HepG2 (cell line): Measurements from ENCODE around the gene PCYT2. TPM values are rescaled to one million over a fixed set of nuclear protein-coding genes. Genes with fewer than 3 reads are reported as not detected.

Experiments
- ATRX ChIP-seq: sonication (generic); formaldehyde crosslinking; IDR thresholded peaks from 2 replicates; pipeline ENCODE4 v1.4.0; 2020; ENCODE audit warnings: missing genetic modification reagents, borderline replicate concordance
- BCL6 ChIP-seq: IDR thresholded peaks from 2 replicates; pipeline ENCODE4 v1.6.1; 2016; ENCODE audit warnings: missing genetic modification reagents, missing compliant biosample characterization
- CBX1 ChIP-seq: IDR thresholded peaks from one replicate; pipeline ENCODE4 v1.6.1; 2016; ENCODE audit warnings: antibody characterized with exemption, low read depth
- EED ChIP-seq: sonication (generic); formaldehyde crosslinking; IDR thresholded peaks from 2 replicates; pipeline ENCODE4 v1.5.0; 2020; ENCODE audit warnings: mild to moderate bottlenecking, missing genetic modification reagents
- ELF1 ChIP-seq: sonication (generic); formaldehyde crosslinking; IDR thresholded peaks from 2 replicates; pipeline ENCODE4 v1.4.0; 2020; ENCODE audit warnings: missing genetic modification reagents
- FIP1L1 ChIP-seq: fragments of 200-400 bp; formaldehyde crosslinking; IDR thresholded peaks from 2 replicates; pipeline ENCODE4 v1.6.1; 2018; ENCODE audit warnings: low read depth, mild to moderate bottlenecking, low read length, moderate library complexity, borderline replicate concordance; ENCODE audit not compliant: insufficient read depth
- GATAD2A ChIP-seq: IDR thresholded peaks from 2 replicates; pipeline ENCODE4 v1.6.1; 2016
- HIC2 ChIP-seq: sonication (generic); formaldehyde crosslinking; IDR thresholded peaks from 2 replicates; pipeline ENCODE4 v1.9.0; 2022; ENCODE audit warnings: low read depth, missing genetic modification reagents
- MEIS2 ChIP-seq: sonication (generic); formaldehyde crosslinking; IDR thresholded peaks from 2 replicates; pipeline ENCODE4 v1.9.0; 2021; ENCODE audit warnings: mild to moderate bottlenecking, missing genetic modification reagents
- POGZ ChIP-seq: sonication (generic); formaldehyde crosslinking; IDR thresholded peaks from 2 replicates; pipeline ENCODE4 v1.4.0; 2020; ENCODE audit warnings: mild to moderate bottlenecking, missing genetic modification reagents
- RARA ChIP-seq: IDR thresholded peaks from 2 replicates; pipeline ENCODE4 v1.6.1; 2016; ENCODE audit warnings: missing genetic modification reagents, missing compliant biosample characterization
- ZMAT5 ChIP-seq: sonication (generic); formaldehyde crosslinking; IDR thresholded peaks from 2 replicates; pipeline ENCODE4 v1.5.0; 2020; ENCODE audit warnings: mild to moderate bottlenecking, low read depth, missing genetic modification reagents, borderline replicate concordance
- ZNF253 ChIP-seq: sonication (generic); formaldehyde crosslinking; IDR thresholded peaks from 2 replicates; pipeline ENCODE4 v1.8.0; 2022; ENCODE audit warnings: mild to moderate bottlenecking, missing genetic modification reagents, borderline replicate concordance
- ZNF354B ChIP-seq: sonication (generic); formaldehyde crosslinking; IDR thresholded peaks from 2 replicates; pipeline ENCODE4 v1.8.0; 2022; ENCODE audit warnings: mild to moderate bottlenecking, missing genetic modification reagents
- ZNF430 ChIP-seq: sonication (generic); formaldehyde crosslinking; IDR thresholded peaks from 2 replicates; pipeline ENCODE4 v1.9.0; 2021; ENCODE audit warnings: mild to moderate bottlenecking, missing genetic modification reagents
- ZNF574 ChIP-seq: sonication (generic); formaldehyde crosslinking; IDR thresholded peaks from 2 replicates; pipeline ENCODE4 v1.4.0; 2020; ENCODE audit warnings: missing genetic modification reagents
- ZNF589 ChIP-seq: sonication (generic); formaldehyde crosslinking; conservative IDR thresholded peaks from 2 replicates; pipeline ENCODE4 v1.8.0; 2022; ENCODE audit warnings: mild to moderate bottlenecking, moderate library complexity, missing genetic modification reagents
- ZNF768 ChIP-seq: sonication (generic); formaldehyde crosslinking; IDR thresholded peaks from 2 replicates; pipeline ENCODE4 v1.4.0; 2020; ENCODE audit warnings: missing genetic modification reagents
- polyA plus RNA-seq, 8 experiments: library from polyadenylated mRNA; depleted of rRNA in 3 of 8; stranded (reverse) in 7 of 8; unstranded in 1 of 8; fragments of >200 nt; fragmentation: Illumina TruSeq in 4 of 8; extraction: Trizol in 4 of 8; gene quantifications; 2 replicates each; pipeline versions ENCODE4 v1.2.1 to v1.2.3, GENCODE V29; 2011 to 2016; ENCODE audit warnings: low read depth in 4 of 8, missing spikeins in 1 of 8, mixed read lengths in 1 of 8; ENCODE audit not compliant: insufficient read depth in 1 of 8
- total RNA-seq, 5 experiments: library from RNA; depleted of rRNA; stranded (reverse); fragments of >200 nt; fragmentation: Illumina TruSeq; extraction: Trizol; gene quantifications; 2 replicates each; pipeline ENCODE4 v1.2.3, GENCODE V29; 2016; ENCODE audit warnings: low read depth in 1 of 5
- TF ChIP-seq, protein P1 (sequence below): sonication (generic); formaldehyde crosslinking; IDR thresholded peaks from 2 replicates; pipeline ENCODE4 v1.4.0; 2020; ENCODE audit warnings: missing genetic modification reagents, borderline replicate concordance
- TF ChIP-seq, protein P2 (sequence below): sonication (generic); formaldehyde crosslinking; IDR thresholded peaks from 2 replicates; pipeline ENCODE4 v1.9.0; 2021; ENCODE audit warnings: missing genetic modification reagents, borderline replicate concordance

Gene PCYT2
- total and polyA plus RNA-seq, 2 of the 13 experiments (the other 11 are each of a cell fraction or from before 2014, with no cell fraction given): 147 to 297 TPM

GRCh38 chr17:81901167-81902022, 9.8 kb downstream of the PCYT2 start (continued):
- TF ChIP-seq ZNF589 (CRISPR knock-in tag) (no peak), EED (CRISPR knock-in tag) (no peak), ZNF430 (CRISPR knock-in tag) (no peak), CBX1 (no peak), ZMAT5 (CRISPR knock-in tag) (no peak), ATRX (CRISPR knock-in tag) (no peak), POGZ (CRISPR knock-in tag) (no peak), MEIS2 (no peak), GATAD2A (CRISPR knock-in tag) (no peak), FIP1L1 (no peak), RARA (CRISPR knock-in tag) (no peak), ZNF253 (CRISPR knock-in tag) (no peak), HIC2 (CRISPR knock-in tag) (no peak), ELF1 (no peak), ZNF768 (CRISPR knock-in tag) (no peak), ZNF574 (CRISPR knock-in tag) (no peak; the same call in 1 of the 2 replicates), ZNF354B (CRISPR knock-in tag) (no peak), BCL6 (CRISPR knock-in tag) (no peak; the same call in 1 of the 2 replicates)
- TF ChIP-seq, protein P1, sequence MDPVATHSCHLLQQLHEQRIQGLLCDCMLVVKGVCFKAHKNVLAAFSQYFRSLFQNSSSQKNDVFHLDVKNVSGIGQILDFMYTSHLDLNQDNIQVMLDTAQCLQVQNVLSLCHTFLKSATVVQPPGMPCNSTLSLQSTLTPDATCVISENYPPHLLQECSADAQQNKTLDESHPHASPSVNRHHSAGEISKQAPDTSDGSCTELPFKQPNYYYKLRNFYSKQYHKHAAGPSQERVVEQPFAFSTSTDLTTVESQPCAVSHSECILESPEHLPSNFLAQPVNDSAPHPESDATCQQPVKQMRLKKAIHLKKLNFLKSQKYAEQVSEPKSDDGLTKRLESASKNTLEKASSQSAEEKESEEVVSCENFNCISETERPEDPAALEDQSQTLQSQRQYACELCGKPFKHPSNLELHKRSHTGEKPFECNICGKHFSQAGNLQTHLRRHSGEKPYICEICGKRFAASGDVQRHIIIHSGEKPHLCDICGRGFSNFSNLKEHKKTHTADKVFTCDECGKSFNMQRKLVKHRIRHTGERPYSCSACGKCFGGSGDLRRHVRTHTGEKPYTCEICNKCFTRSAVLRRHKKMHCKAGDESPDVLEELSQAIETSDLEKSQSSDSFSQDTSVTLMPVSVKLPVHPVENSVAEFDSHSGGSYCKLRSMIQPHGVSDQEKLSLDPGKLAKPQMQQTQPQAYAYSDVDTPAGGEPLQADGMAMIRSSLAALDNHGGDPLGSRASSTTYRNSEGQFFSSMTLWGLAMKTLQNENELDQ: no peak
- TF ChIP-seq, protein P2, sequence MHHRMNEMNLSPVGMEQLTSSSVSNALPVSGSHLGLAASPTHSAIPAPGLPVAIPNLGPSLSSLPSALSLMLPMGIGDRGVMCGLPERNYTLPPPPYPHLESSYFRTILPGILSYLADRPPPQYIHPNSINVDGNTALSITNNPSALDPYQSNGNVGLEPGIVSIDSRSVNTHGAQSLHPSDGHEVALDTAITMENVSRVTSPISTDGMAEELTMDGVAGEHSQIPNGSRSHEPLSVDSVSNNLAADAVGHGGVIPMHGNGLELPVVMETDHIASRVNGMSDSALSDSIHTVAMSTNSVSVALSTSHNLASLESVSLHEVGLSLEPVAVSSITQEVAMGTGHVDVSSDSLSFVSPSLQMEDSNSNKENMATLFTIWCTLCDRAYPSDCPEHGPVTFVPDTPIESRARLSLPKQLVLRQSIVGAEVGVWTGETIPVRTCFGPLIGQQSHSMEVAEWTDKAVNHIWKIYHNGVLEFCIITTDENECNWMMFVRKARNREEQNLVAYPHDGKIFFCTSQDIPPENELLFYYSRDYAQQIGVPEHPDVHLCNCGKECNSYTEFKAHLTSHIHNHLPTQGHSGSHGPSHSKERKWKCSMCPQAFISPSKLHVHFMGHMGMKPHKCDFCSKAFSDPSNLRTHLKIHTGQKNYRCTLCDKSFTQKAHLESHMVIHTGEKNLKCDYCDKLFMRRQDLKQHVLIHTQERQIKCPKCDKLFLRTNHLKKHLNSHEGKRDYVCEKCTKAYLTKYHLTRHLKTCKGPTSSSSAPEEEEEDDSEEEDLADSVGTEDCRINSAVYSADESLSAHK: no peak
